Keratinocyte (primary cell): ENCODE measurements around the gene NBPF9.
"Not testable (repeated sequence)": the region's sequence is repeated elsewhere in the genome, so short reads cannot be mapped to it uniquely, and the experiment has no call there.

ENCODE experiments used
- EZH2 ChIP-seq: IDR thresholded peaks from one replicate; pipeline ENCODE4 v1.6.1; 2012; ENCODE audit warnings: inconsistent platforms, mild to moderate bottlenecking, low read length, moderate library complexity
- TF ChIP-seq, protein P1 (sequence below), 3 experiments: IDR thresholded peaks in 1 of 3; conservative IDR thresholded peaks in 1 of 3; optimal IDR thresholded peaks in 1 of 3; 2 replicates in 2 of 3; 3 replicates in 1 of 3; pipeline versions ENCODE3 to v1.5.1; 2011; ENCODE audit warnings: low read length in 3 of 3, mild to moderate bottlenecking in 3 of 3, moderate library complexity in 2 of 3, control low read depth in 1 of 3, inconsistent platforms in 1 of 3; ENCODE audit not compliant: insufficient read depth in 2 of 3; ENCODE audit errors: extremely low read depth in 1 of 3

DNA sequence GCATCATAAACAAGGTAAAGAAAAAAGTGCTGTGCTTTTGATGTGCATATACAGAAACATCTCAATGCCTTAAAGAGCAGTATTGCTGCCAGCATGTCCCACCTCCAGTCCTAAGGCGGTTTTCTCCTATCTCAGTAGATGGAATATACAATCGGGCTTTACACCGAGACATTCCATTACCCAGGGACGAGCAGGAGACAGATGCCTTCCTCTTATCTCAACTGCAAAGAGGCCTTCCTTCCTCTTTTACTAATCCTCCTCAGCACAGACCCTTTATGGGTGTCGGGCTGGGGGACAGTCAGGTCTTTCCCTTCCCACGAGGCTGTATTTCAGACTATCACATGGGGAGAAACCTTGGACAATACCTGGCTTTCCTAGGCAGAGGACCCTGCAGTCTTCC is 10.2 kb downstream of the NBPF9 start:
- TF ChIP-seq, protein P1, sequence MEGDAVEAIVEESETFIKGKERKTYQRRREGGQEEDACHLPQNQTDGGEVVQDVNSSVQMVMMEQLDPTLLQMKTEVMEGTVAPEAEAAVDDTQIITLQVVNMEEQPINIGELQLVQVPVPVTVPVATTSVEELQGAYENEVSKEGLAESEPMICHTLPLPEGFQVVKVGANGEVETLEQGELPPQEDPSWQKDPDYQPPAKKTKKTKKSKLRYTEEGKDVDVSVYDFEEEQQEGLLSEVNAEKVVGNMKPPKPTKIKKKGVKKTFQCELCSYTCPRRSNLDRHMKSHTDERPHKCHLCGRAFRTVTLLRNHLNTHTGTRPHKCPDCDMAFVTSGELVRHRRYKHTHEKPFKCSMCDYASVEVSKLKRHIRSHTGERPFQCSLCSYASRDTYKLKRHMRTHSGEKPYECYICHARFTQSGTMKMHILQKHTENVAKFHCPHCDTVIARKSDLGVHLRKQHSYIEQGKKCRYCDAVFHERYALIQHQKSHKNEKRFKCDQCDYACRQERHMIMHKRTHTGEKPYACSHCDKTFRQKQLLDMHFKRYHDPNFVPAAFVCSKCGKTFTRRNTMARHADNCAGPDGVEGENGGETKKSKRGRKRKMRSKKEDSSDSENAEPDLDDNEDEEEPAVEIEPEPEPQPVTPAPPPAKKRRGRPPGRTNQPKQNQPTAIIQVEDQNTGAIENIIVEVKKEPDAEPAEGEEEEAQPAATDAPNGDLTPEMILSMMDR (optimal IDR thresholded peaks at IDR 0.05 in 1 of 3, IDR thresholded peaks at IDR 0.05 in 1 of 3, conservative IDR thresholded peaks at IDR 0.05 in 1 of 3; ENCODE audit: extremely low read depth in 1 of 3, insufficient read depth in 2 of 3, low read length in 3 of 3): not testable (repeated sequence)
- not testable (repeated sequence) for TF ChIP-seq EZH2
